ES-I3 (cell line): Measurements from ENCODE around the gene PAGE4.

Source experiments
- H3K36me3 ChIP-seq: 2 replicates; pipeline ENCODE4 v1.6.1; 2013; ENCODE audit warnings: mild to moderate bottlenecking, low read length, control low read depth, moderate library complexity; ENCODE audit not compliant: insufficient read depth
- H3K4me1 ChIP-seq: 2 replicates; pipeline ENCODE4 v1.6.1; 2013; ENCODE audit warnings: mild to moderate bottlenecking, control low read depth, low read length; ENCODE audit not compliant: insufficient read depth
- H3K9ac ChIP-seq: 2 replicates; pipeline ENCODE4 v1.6.1; 2013; ENCODE audit warnings: low read depth, mild to moderate bottlenecking, low read length, moderate library complexity
- H3K9me3 ChIP-seq: 2 replicates; pipeline ENCODE4 v1.6.1; 2013; ENCODE audit warnings: mild to moderate bottlenecking, low read length, moderate library complexity; ENCODE audit not compliant: control insufficient read depth, insufficient read depth

The PAGE4 gene, protein sequence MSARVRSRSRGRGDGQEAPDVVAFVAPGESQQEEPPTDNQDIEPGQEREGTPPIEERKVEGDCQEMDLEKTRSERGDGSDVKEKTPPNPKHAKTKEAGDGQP

GRCh38 chrX:49829016-49829415 lies at the start of gene PAGE4:
PAGE4 (plus strand) TSS chrX:49829303; CDS start chrX:49830429, 1,126 bp downstream.
- no peaks in the 10 kb centered on the region for H3K9me3 ChIP-seq
- no peaks in the 10 kb centered on the region for H3K4me1 ChIP-seq
- H3K9ac ChIP-seq: no peak within 1 kb of the TSS
- no peaks in the 10 kb centered on the region for H3K36me3 ChIP-seq

DNA sequence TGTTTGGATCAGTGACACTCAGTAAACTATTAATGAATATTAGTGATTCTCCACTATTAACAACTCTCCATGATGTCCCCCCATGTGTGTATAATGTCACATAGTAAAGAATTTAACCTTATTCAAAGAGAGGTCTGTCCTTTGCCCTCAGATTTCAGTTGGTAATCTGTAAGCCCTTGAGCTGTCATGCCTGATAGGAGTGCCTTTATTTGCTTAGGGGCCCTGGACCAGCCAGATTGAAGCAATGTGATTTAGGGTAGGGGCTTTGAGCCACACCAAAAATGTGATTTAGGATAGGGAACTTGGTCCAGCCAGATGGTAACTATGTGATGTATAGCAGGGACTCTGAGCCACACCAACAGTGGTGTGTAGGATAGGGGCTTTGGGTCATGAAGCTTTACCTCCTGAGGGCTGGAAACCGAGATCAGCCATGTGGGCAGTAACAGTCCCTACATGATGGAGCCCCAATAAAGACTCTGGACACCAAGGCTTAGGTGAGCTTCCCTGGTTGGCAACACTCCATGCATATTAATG lies 44.3 kb upstream of the PAGE4 start:
- H3K36me3 ChIP-seq: no peaks in the 10 kb centered on the region
- H3K9me3 ChIP-seq: no peaks in the 10 kb centered on the region
- H3K9ac ChIP-seq: no peak overlapping the region
- no peaks in the 10 kb centered on the region for H3K4me1 ChIP-seq

DNA sequence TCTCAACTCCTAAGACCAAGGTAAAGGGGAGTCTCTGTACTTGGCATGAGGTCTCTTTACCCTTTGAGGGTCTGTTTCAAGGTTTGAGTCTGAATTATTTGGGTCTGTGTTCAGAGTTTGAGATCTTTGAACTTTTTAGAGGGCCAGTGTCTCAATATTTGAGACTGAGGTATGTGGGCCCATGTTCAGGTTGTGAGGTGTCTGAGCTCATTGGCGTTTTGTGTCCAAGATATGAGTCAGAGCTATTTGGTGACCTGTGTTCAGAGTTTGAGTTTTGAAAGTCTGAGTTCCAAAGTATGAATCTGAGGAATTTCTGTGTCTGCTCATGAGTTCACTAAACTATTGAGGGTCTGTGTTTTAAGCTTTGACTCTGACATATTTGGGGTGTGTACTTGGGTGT lies 36.7 kb upstream of the PAGE4 start:
- H3K9me3 ChIP-seq: no peaks in the 10 kb centered on the region
- no peaks in the 10 kb centered on the region for H3K36me3 ChIP-seq
- H3K4me1 ChIP-seq: no peaks in the 10 kb centered on the region
- no peak overlapping the region for H3K9ac ChIP-seq

DNA sequence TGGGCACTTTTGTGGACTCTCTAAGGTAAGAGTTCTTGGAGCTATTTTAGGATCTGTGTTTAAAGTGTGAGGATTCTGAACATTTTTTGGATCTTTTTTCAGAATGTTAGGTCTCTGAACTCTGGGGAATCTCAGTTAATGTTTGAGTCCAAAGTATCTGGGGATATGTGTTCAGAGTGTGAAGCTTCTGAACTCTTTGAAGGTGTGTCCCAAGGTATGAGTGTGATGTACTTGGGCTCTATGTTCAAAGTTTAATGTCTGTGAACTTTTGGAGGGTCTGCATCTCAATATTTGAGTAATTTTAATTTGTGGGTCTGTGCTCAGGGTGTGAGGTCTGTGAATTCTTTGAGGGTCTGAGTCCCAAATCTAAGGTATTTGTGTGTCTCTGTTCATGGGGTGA lies 35.4 kb upstream of the PAGE4 start:
- no peaks in the 10 kb centered on the region for H3K36me3 ChIP-seq
- no peaks in the 10 kb centered on the region for H3K9me3 ChIP-seq
- no peaks in the 10 kb centered on the region for H3K4me1 ChIP-seq
- H3K9ac ChIP-seq: no peak overlapping the region

DNA sequence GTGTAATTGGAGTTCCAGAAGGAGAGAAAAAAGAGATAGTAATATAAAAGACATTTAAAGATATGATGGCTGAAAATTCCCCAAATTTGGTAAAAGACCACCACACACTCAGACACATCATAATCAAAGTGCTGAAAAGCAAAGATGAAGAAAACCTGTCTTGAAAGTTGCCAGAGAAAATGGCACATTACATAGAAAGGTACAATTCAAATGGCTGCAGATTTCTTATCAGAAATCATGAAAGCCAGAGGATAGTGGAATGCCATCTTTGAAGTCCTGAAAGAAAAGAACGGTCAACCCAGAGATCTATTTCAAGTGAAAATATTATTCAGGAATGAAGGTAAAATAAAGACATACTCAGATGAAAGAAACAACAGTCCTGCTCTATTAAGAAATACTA lies 29.3 kb upstream of the PAGE4 start:
- Histone ChIP-seq H3K9me3 (peaks cover 3% of the 10 kb centered on the region; the same call in 1 of the 2 replicates), H3K36me3 (no peaks in the 10 kb centered on the region), H3K9ac (no peak overlapping the region), H3K4me1 (no peaks in the 10 kb centered on the region)

DNA sequence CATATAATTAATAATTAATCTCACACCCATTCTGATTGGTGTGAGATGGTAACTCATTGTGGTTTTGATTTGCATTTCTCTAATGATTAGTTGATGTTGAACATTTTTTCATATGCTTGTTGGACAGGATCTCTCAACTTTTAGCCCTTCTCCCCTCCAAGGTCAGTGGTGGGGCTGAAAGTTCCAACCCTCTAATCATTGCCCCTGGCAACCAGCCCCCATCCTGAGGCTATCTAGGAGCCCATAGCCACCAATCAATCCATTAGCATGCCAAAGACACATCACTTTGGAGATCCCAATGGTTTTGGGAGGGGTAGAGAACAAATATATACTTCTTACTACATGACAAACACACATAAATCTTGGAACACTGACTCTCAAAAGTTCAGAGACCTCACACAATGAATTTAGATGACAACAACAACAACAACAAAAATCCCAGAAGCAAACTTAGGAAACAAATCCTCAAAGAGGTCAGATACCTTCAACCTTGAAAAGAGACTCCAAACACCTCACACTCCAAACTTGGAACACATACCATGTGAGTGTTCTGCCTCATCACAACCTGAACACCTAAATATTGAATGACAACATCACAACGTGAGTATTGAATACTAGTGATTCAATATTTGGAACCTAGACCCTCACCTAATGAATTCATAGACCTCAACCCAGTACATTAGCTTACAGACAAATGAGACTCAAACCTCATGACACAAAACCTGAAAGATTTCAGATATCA lies 19.0 kb upstream of the PAGE4 start:
- no peak overlapping the region for H3K9ac ChIP-seq
- H3K4me1 ChIP-seq: no peaks in the 10 kb centered on the region
- no peaks in the 10 kb centered on the region for H3K9me3 ChIP-seq
- no peaks in the 10 kb centered on the region for H3K36me3 ChIP-seq

- no peak overlapping the region for H3K9ac ChIP-seq
Measured at GRCh38 chrX:49812177-49812576, 16.9 kb upstream of the PAGE4 start.

GRCh38 chrX:49816435-49816834 lies 12.7 kb upstream of the PAGE4 start:
- H3K4me1 ChIP-seq: no peaks in the 10 kb centered on the region
- no peak overlapping the region for H3K9ac ChIP-seq
- no peaks in the 10 kb centered on the region for H3K9me3 ChIP-seq
- no peaks in the 10 kb centered on the region for H3K36me3 ChIP-seq

More at GRCh38 chrX:49812177-49812576, 16.9 kb upstream of the PAGE4 start:
- no peaks in the 10 kb centered on the region for H3K36me3 ChIP-seq
- no peaks in the 10 kb centered on the region for H3K9me3 ChIP-seq
- H3K4me1 ChIP-seq: no peaks in the 10 kb centered on the region

DNA sequence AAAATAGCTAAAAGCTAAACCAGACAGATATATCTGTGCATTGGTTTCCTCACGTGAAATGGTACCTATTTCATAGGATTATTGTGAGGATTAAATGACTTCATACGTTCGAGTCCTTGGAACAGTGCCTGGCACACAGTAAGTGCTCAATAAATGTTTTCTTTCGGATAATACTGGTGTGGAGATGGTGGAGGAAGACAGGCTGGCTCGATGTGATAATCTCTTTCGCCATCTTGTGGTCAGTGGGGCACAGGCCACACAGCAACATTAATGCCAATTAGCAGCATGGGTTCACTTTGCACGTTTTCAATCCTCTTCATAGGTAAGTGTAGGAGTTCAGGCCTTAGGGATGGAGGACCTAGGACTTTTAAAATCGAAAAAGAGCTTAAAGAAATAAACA lies 9.3 kb downstream of the PAGE4 start:
- Histone ChIP-seq H3K4me1 (peaks cover 3% of the 10 kb centered on the region; the same call in 1 of the 2 replicates), H3K36me3 (no peaks in the 10 kb centered on the region), H3K9me3 (no peaks in the 10 kb centered on the region), H3K9ac (no peak overlapping the region)

GRCh38 chrX:49840679-49841078 lies 11.6 kb downstream of the PAGE4 start:
- H3K9ac ChIP-seq: no peak overlapping the region
- no peaks in the 10 kb centered on the region for H3K9me3 ChIP-seq
- H3K36me3 ChIP-seq: no peaks in the 10 kb centered on the region

DNA sequence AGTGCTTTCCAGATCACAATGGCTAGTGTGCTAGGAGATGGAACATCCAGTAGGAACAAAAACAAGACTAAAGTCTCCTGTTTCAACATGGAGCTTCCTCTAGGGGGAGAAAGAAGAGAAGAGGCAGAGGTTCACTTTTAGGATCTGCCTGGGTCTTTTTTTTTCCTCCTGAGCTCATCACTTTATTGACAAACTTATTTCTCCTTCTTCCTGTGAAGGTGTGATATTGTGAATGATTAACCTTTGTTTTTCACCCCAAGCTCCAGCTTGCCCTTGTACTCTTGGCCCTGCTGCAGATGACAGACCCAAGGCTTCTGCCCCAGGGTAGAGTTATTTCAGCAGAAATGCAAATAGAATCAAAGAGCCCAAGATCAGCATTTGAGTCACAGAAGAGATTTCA lies 13.5 kb downstream of the PAGE4 start:
- H3K9me3 ChIP-seq: no peaks in the 10 kb centered on the region
- H3K9ac ChIP-seq: no peak overlapping the region
- no peaks in the 10 kb centered on the region for H3K36me3 ChIP-seq
- peaks cover 3% of the 10 kb centered on the region; the same call in 1 of the 2 replicates for H3K4me1 ChIP-seq

More at GRCh38 chrX:49840679-49841078, 11.6 kb downstream of the PAGE4 start:
- H3K4me1 ChIP-seq: peaks cover 3% of the 10 kb centered on the region; the same call in 1 of the 2 replicates

DNA sequence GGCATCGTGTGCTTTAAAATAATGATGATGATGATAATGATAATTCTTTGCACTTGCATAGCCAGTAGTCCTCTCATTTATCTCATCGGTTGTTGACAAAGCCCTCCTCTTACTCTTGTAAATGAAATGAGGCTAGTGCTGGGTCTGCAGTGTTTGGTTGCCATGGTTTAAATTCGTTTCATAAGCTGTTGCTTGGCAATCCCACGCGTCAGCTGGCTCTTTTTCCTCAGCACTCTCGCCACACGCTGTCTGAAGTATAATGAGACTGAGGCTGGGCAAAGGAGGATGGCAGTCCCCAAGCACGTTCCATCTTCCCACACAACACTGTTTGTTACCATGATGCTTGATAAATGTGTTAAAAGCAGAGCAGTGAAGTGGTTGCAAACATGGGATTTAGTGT lies 15.5 kb downstream of the PAGE4 start:
- Histone ChIP-seq H3K36me3 (no peaks in the 10 kb centered on the region), H3K4me1 (peaks cover 3% of the 10 kb centered on the region; the same call in 1 of the 2 replicates), H3K9ac (no peak overlapping the region), H3K9me3 (no peaks in the 10 kb centered on the region)

- Histone ChIP-seq H3K9me3 (no peaks in the 10 kb centered on the region), H3K36me3 (no peaks in the 10 kb centered on the region), H3K9ac (no peak overlapping the region), H3K4me1 (peaks cover 3% of the 10 kb centered on the region; the same call in 1 of the 2 replicates)
Measured at GRCh38 chrX:49845701-49846403, 16.7 kb downstream of the PAGE4 start.

DNA sequence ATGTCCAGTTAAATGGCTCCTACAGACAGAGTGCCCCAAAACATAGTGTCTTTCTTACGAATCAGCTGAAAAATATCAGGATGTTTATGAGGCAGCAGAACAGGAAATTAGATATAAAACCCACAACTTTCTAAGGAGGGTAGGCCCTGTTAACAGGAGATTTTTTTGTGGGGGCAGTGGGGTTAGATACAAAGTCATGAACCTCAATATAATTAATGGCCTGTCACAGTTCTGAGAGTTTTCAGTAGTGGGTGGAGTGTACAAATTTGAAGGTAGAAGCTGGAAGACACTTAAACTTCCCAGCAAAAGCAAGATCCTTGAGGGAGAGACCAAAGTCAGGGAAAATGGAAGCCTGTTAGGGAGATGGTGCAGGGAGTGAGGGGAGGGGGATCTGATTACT lies 17.4 kb downstream of the PAGE4 start:
- no peaks in the 10 kb centered on the region for H3K9me3 ChIP-seq
- no peaks in the 10 kb centered on the region for H3K36me3 ChIP-seq
- no peaks in the 10 kb centered on the region for H3K4me1 ChIP-seq
- no peak overlapping the region for H3K9ac ChIP-seq
